RWPE2 (cell line): ENCODE results near the gene ENKD1.

Experiments used
- ATAC-seq: fragments of 200-7000 bp; cut with Tn5 transposase; 3 replicates; pipeline ENCODE4 v1.9.1; 2021; ENCODE audit warnings: low read depth
- DNase-seq: peaks from one replicate; pipeline ENCODE4 v3.0.0-alpha.2; 2020; ENCODE audit warnings: low spot score
- H3K27ac ChIP-seq: fragments of 450-650 bp; 2 replicates; pipeline ENCODE4 v1.5.1; 2017; ENCODE audit warnings: mild to moderate bottlenecking; ENCODE audit not compliant: poor library complexity, severe bottlenecking
- H3K27me3 ChIP-seq: fragments of 250-450 bp; sonication (Bioruptor Pico); 2 replicates; pipeline ENCODE4 v1.5.1; 2021; ENCODE audit warnings: mild to moderate bottlenecking, moderate library complexity; ENCODE audit not compliant: insufficient read depth, poor library complexity, severe bottlenecking
- H3K36me3 ChIP-seq: fragments of 250-450 bp; sonication (Bioruptor Pico); 2 replicates; pipeline ENCODE4 v1.5.1; 2020; ENCODE audit warnings: low read depth, mild to moderate bottlenecking, moderate library complexity
- H3K4me1 ChIP-seq: fragments of 250-450 bp; sonication (Bioruptor Pico); 2 replicates; pipeline ENCODE4 v1.5.1; 2021; ENCODE audit warnings: mild to moderate bottlenecking, moderate library complexity; ENCODE audit not compliant: insufficient read depth, poor library complexity, severe bottlenecking
- H3K4me3 ChIP-seq: fragments of 250-450 bp; sonication (Bioruptor Pico); 2 replicates; pipeline ENCODE4 v1.5.1; 2021; ENCODE audit warnings: mild to moderate bottlenecking, moderate library complexity; ENCODE audit not compliant: severe bottlenecking
- H3K9me3 ChIP-seq: fragments of 250-450 bp; sonication (Bioruptor Pico); 2 replicates; pipeline ENCODE4 v1.5.1; 2021; ENCODE audit warnings: mild to moderate bottlenecking, moderate library complexity; ENCODE audit not compliant: severe bottlenecking
- CTCF ChIP-seq: fragments of 450-650 bp; IDR thresholded peaks from one replicate; pipeline ENCODE4 v1.5.1; 2017; ENCODE audit warnings: mild to moderate bottlenecking, moderate library complexity; ENCODE audit not compliant: poor library complexity, severe bottlenecking

ENKD1 gene

GRCh38 chr16:67658849-67659674 is 7.5 kb downstream of the ENKD1 start:
- H3K4me1 ChIP-seq, result no peaks in the 10 kb centered on the region
- H3K4me3 ChIP-seq, result peak overlapping the region; percentile 85
- peaks cover 13% of the 10 kb centered on the region for H3K27me3 ChIP-seq
- peaks cover 10% of the 10 kb centered on the region for H3K36me3 ChIP-seq
- DNase-seq (no peak), ATAC-seq (no peak; the same call in 2 of the 3 replicates)
- no peaks in the 10 kb centered on the region for H3K9me3 ChIP-seq
- TF ChIP-seq CTCF, result no peak
- H3K27ac ChIP-seq, result peak overlapping the region; percentile 57

- Histone ChIP-seq H3K36me3 (peaks cover 10% of the 10 kb centered on the region), H3K9me3 (no peaks in the 10 kb centered on the region), H3K4me1 (no peaks in the 10 kb centered on the region), H3K27me3 (peaks cover 23% of the 10 kb centered on the region), H3K4me3 (no peak overlapping the region), H3K27ac (no peak overlapping the region)
- DNase-seq (no peak), ATAC-seq (no peak)
- no peak for TF ChIP-seq CTCF
Measured at GRCh38 chr16:67657751-67658518, 8.6 kb downstream of the ENKD1 start.

- H3K9me3 ChIP-seq, result no peaks in the 10 kb centered on the region
- no peak for TF ChIP-seq CTCF
Measured at GRCh38 chr16:67657017-67657608, 9.4 kb downstream of the ENKD1 start.

GRCh38 chr16:67656344-67657016 is 10.1 kb downstream of the ENKD1 start:
- Histone ChIP-seq H3K27ac (no peak overlapping the region), H3K9me3 (no peaks in the 10 kb centered on the region), H3K4me3 (no peak overlapping the region), H3K36me3 (peaks cover 10% of the 10 kb centered on the region), H3K4me1 (no peaks in the 10 kb centered on the region), H3K27me3 (peaks cover 34% of the 10 kb centered on the region)
- ATAC-seq (no peak), DNase-seq (no peak)
- TF ChIP-seq CTCF, result no peak

More at GRCh38 chr16:67657017-67657608, 9.4 kb downstream of the ENKD1 start:
- H3K4me1 ChIP-seq, result no peaks in the 10 kb centered on the region
- no peak overlapping the region for H3K4me3 ChIP-seq
- DNase-seq (no peak), ATAC-seq (no peak)
- H3K27ac ChIP-seq, result no peak overlapping the region
- peaks cover 10% of the 10 kb centered on the region for H3K36me3 ChIP-seq
- H3K27me3 ChIP-seq, result peaks cover 28% of the 10 kb centered on the region
